H9 (cell line): Measurements from ENCODE around the gene MNAT1. TPM values are rescaled to one million over a fixed set of nuclear protein-coding genes. Genes with fewer than 3 reads are reported as not detected.

Experiments
- DNase-seq: peaks from one replicate; pipeline ENCODE4 v3.0.0-alpha.2; 2017
- H2AFZ ChIP-seq: one replicate; pipeline ENCODE4 v1.6.1; 2013; ENCODE audit warnings: mild to moderate bottlenecking, low read length, control low read depth, moderate library complexity
- H2AK5ac ChIP-seq: 2 replicates; pipeline ENCODE4 v1.6.1; 2013; ENCODE audit warnings: low read length, control low read depth, mixed read lengths; ENCODE audit not compliant: insufficient read length
- H2BK120ac ChIP-seq: one replicate; pipeline ENCODE4 v1.6.1; 2013; ENCODE audit warnings: low read depth, mild to moderate bottlenecking, low read length, control low read depth, inconsistent platforms; ENCODE audit not compliant: poor library complexity, severe bottlenecking
- H2BK12ac ChIP-seq: 2 replicates; pipeline ENCODE4 v1.6.1; 2013; ENCODE audit warnings: low read length, control low read depth, mixed read lengths, low read depth; ENCODE audit not compliant: insufficient read length
- H2BK15ac ChIP-seq: 2 replicates; pipeline ENCODE4 v1.6.1; 2013; ENCODE audit warnings: low read depth, low read length, control low read depth
- H2BK20ac ChIP-seq: one replicate; pipeline ENCODE4 v1.6.1; 2013; ENCODE audit warnings: low read depth, mild to moderate bottlenecking, low read length, control low read depth, inconsistent platforms; ENCODE audit not compliant: poor library complexity, severe bottlenecking
- H2BK5ac ChIP-seq: 2 replicates; pipeline ENCODE4 v1.6.1; 2013; ENCODE audit warnings: low read length, control low read depth, mixed read lengths; ENCODE audit not compliant: insufficient read length
- H3K14ac ChIP-seq: 2 replicates; pipeline ENCODE4 v1.6.1; 2013; ENCODE audit warnings: low read length, control low read depth; ENCODE audit not compliant: insufficient read depth
- H3K18ac ChIP-seq: 2 replicates; pipeline ENCODE4 v1.6.1; 2013; ENCODE audit warnings: low read depth, mild to moderate bottlenecking, mixed read lengths, low read length, control low read depth; ENCODE audit not compliant: insufficient read length
- H3K23ac ChIP-seq: 2 replicates; pipeline ENCODE4 v1.6.1; 2013; ENCODE audit warnings: low read length, control low read depth, mixed read lengths, low read depth; ENCODE audit not compliant: insufficient read length
- H3K23me2 ChIP-seq: 2 replicates; pipeline ENCODE4 v1.6.1; 2013; ENCODE audit warnings: low read depth, mild to moderate bottlenecking, mixed read lengths, low read length, control low read depth; ENCODE audit not compliant: insufficient read length, poor library complexity, severe bottlenecking
- H3K27ac ChIP-seq: 2 replicates; pipeline ENCODE4 v1.5.1; 2013; ENCODE audit warnings: low read length, control low read depth, mixed read lengths, low read depth; ENCODE audit not compliant: insufficient read length
- H3K27me3 ChIP-seq: 2 replicates; pipeline ENCODE4 v1.6.1; 2013; ENCODE audit warnings: low read length, control low read depth, inconsistent platforms; ENCODE audit not compliant: insufficient read depth
- H3K4ac ChIP-seq: 2 replicates; pipeline ENCODE4 v1.6.1; 2013; ENCODE audit warnings: low read depth, mild to moderate bottlenecking, control low read depth, inconsistent platforms, low read length, moderate library complexity
- H3K4me1 ChIP-seq: 2 replicates; pipeline ENCODE4 v1.6.1; 2013; ENCODE audit warnings: low read length, control low read depth, inconsistent platforms; ENCODE audit not compliant: insufficient read depth
- H3K4me2 ChIP-seq: 2 replicates; pipeline ENCODE4 v1.6.1; 2013; ENCODE audit warnings: low read length, control low read depth, mixed read lengths; ENCODE audit not compliant: insufficient read length, insufficient read depth
- H3K56ac ChIP-seq: 2 replicates; pipeline ENCODE4 v1.6.1; 2013; ENCODE audit warnings: low read depth, mild to moderate bottlenecking, mixed read lengths, low read length, control low read depth; ENCODE audit not compliant: insufficient read length
- H3K79me1 ChIP-seq: 2 replicates; pipeline ENCODE4 v1.6.1; 2013; ENCODE audit warnings: low read depth, mild to moderate bottlenecking, moderate library complexity, low read length, control low read depth, inconsistent platforms; ENCODE audit not compliant: insufficient read depth, poor library complexity, severe bottlenecking
- H3K79me2 ChIP-seq: 2 replicates; pipeline ENCODE4 v1.6.1; 2013; ENCODE audit warnings: low read length, control low read depth, inconsistent platforms; ENCODE audit not compliant: insufficient read depth
- H3K9ac ChIP-seq: 2 replicates; pipeline ENCODE4 v1.6.1; 2013; ENCODE audit warnings: low read length, control low read depth, mixed read lengths; ENCODE audit not compliant: insufficient read length; ENCODE audit errors: extremely low read depth
- H3K9me3 ChIP-seq: one replicate; pipeline ENCODE4 v1.6.1; 2013; ENCODE audit warnings: low read depth, low read length, inconsistent platforms; ENCODE audit not compliant: control insufficient read depth
- H3T11ph ChIP-seq: one replicate; pipeline ENCODE4 v1.6.1; 2013; ENCODE audit warnings: mild to moderate bottlenecking, low read length, control low read depth, inconsistent platforms
- H4K20me1 ChIP-seq: one replicate; pipeline ENCODE4 v1.6.1; 2013; ENCODE audit not compliant: control insufficient read depth, insufficient read length, insufficient read depth
- H4K5ac ChIP-seq: 2 replicates; pipeline ENCODE4 v1.6.1; 2013; ENCODE audit warnings: low read depth, mild to moderate bottlenecking, mixed read lengths, low read length, control low read depth; ENCODE audit not compliant: insufficient read length
- H4K8ac ChIP-seq: replicated peaks from 2 replicates; pipeline ENCODE4 v1.6.1; 2013; ENCODE audit warnings: low read length, control low read depth, mixed read lengths, low read depth; ENCODE audit not compliant: insufficient read length
- H4K91ac ChIP-seq: 2 replicates; pipeline ENCODE4 v1.6.1; 2013; ENCODE audit warnings: low read depth, mild to moderate bottlenecking, moderate library complexity, mixed read lengths, low read length, control low read depth; ENCODE audit not compliant: insufficient read length
- H3K27ac Mint-ChIP-seq, 3 experiments: 2 replicates in 2 of 3; 3 replicates in 1 of 3; pipeline ENCODE4 v1.8.0; 2020 to 2021; ENCODE audit warnings: mixed read lengths in 3 of 3, mild to moderate bottlenecking in 1 of 3, moderate library complexity in 1 of 3
- H3K27me3 Mint-ChIP-seq: 2 replicates; pipeline ENCODE4 v1.8.0; 2021; ENCODE audit warnings: low read depth, mild to moderate bottlenecking, moderate library complexity, mixed read lengths
- H3K36me3 Mint-ChIP-seq, 3 experiments: 2 replicates in 2 of 3; 3 replicates in 1 of 3; pipeline ENCODE4 v1.8.0; 2020 to 2021; ENCODE audit warnings: low read depth in 3 of 3, mixed read lengths in 3 of 3; ENCODE audit not compliant: insufficient read depth in 1 of 3
- H3K4me1 Mint-ChIP-seq, 2 experiments: 2 replicates each; pipeline ENCODE4 v1.8.0; 2020; ENCODE audit warnings: mixed read lengths in 2 of 2
- H3K4me3 Mint-ChIP-seq, 2 experiments: 2 replicates in 1 of 2; 3 replicates in 1 of 2; pipeline ENCODE4 v1.8.0; 2020 to 2021; ENCODE audit warnings: mild to moderate bottlenecking in 2 of 2, mixed read lengths in 2 of 2, moderate library complexity in 1 of 2
- H3K9me3 Mint-ChIP-seq, 2 experiments: 2 replicates in 1 of 2; 3 replicates in 1 of 2; pipeline ENCODE4 v1.8.0; 2020; ENCODE audit warnings: mild to moderate bottlenecking in 2 of 2, mixed read lengths in 2 of 2, moderate library complexity in 1 of 2
- total RNA-seq: library from RNA; stranded (reverse); gene quantifications from 2 replicates; pipeline ENCODE4 v1.2.1, GENCODE V29; 2021
- TF ChIP-seq, protein P1 (sequence below): fragments of 200-600 bp; sonication (generic); conservative IDR thresholded peaks from 3 replicates; pipeline ENCODE4 v1.8.0; 2021; ENCODE audit warnings: antibody characterized with exemption, mild to moderate bottlenecking

Gene MNAT1
- total RNA-seq, 1 experiment from 2014 or later = 43.1 TPM

DNA sequence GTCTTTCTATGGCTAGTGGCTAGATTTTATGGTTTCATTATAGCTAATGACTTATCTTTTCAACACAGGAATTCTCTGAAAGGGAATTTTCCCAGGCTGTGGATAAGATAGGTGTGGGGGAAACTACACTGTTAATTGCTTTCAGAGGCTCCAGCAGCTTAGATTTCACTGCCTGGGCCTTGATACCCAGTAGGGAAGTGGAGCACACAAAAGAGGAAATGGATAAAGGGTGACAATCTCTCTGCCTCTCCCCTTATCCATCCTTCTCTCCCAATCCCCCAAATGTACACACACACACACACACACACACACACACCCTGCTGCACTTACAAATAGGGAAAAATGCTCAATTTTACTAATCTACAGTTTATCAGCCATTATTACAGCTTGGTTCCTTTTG lies 29.5 kb upstream of the MNAT1 start:
- Histone ChIP-seq H2BK5ac (no peak overlapping the region), H3K9ac (no peak overlapping the region), H4K91ac (no peak overlapping the region), H2BK120ac (no peak overlapping the region), H3K23me2 (no peaks in the 10 kb centered on the region), H3K14ac (no peak overlapping the region), H3K4me2 (no peak overlapping the region), H3K23ac (no peak overlapping the region), H3K27ac (no peak overlapping the region), H3K4ac (no peak overlapping the region), H3K56ac (no peak overlapping the region), H3K79me2 (no peaks in the 10 kb centered on the region), H3T11ph (no peak overlapping the region), H2BK12ac (no peak overlapping the region), H4K5ac (no peak overlapping the region), H3K27me3 (no peaks in the 10 kb centered on the region), H3K18ac (no peak overlapping the region), H2BK15ac (no peak overlapping the region), H2AK5ac (no peak overlapping the region), H4K20me1 (no peaks in the 10 kb centered on the region), H2AFZ (no peak overlapping the region), H3K4me1 (no peaks in the 10 kb centered on the region), H2BK20ac (no peak overlapping the region), H4K8ac (no peak overlapping the region), H3K9me3 (no peaks in the 10 kb centered on the region), H3K79me1 (no peaks in the 10 kb centered on the region)
- no peak for DNase-seq
- H3K27me3 Mint-ChIP-seq = no peaks in the 10 kb centered on the region; the same call in 1 of the 2 replicates
- no peak overlapping the region; a peak in 1 of 7 replicates for H3K27ac Mint-ChIP-seq
- peaks cover 4 to 16% (median 10%) of the 10 kb centered on the region in 3 experiments; a peak in 5 of 7 replicates for H3K36me3 Mint-ChIP-seq
- H3K4me3 Mint-ChIP-seq = no peak overlapping the region
- H3K4me1 Mint-ChIP-seq = peaks cover 4 to 12% of the 10 kb centered on the region in 2 experiments; a peak in 3 of 4 replicates
- H3K9me3 Mint-ChIP-seq = peaks cover 15 to 19% of the 10 kb centered on the region in 2 experiments
- TF ChIP-seq, protein P1, sequence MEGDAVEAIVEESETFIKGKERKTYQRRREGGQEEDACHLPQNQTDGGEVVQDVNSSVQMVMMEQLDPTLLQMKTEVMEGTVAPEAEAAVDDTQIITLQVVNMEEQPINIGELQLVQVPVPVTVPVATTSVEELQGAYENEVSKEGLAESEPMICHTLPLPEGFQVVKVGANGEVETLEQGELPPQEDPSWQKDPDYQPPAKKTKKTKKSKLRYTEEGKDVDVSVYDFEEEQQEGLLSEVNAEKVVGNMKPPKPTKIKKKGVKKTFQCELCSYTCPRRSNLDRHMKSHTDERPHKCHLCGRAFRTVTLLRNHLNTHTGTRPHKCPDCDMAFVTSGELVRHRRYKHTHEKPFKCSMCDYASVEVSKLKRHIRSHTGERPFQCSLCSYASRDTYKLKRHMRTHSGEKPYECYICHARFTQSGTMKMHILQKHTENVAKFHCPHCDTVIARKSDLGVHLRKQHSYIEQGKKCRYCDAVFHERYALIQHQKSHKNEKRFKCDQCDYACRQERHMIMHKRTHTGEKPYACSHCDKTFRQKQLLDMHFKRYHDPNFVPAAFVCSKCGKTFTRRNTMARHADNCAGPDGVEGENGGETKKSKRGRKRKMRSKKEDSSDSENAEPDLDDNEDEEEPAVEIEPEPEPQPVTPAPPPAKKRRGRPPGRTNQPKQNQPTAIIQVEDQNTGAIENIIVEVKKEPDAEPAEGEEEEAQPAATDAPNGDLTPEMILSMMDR = no peak
